Nephron (organoid): ENCODE results near the gene ABI2.

Experiments
- H3K27ac Mint-ChIP-seq, 3 experiments: 2 replicates each; pipeline ENCODE4 v1.8.0; 2020; ENCODE audit warnings: mixed read lengths in 3 of 3, mild to moderate bottlenecking in 2 of 3, moderate library complexity in 1 of 3
- H3K27me3 Mint-ChIP-seq: 2 replicates; pipeline ENCODE4 v1.8.0; 2021; ENCODE audit warnings: low read depth, mild to moderate bottlenecking, moderate library complexity, mixed read lengths
- H3K36me3 Mint-ChIP-seq: 2 replicates; pipeline ENCODE4 v1.8.0; 2020; ENCODE audit warnings: low read depth, mixed read lengths
- H3K4me1 Mint-ChIP-seq: 2 replicates; pipeline ENCODE4 v1.8.0; 2020; ENCODE audit warnings: mixed read lengths
- H3K4me3 Mint-ChIP-seq, 3 experiments: 2 replicates each; pipeline ENCODE4 v1.8.0; 2020; ENCODE audit warnings: mild to moderate bottlenecking in 3 of 3, mixed read lengths in 3 of 3, moderate library complexity in 2 of 3
- H3K9me3 Mint-ChIP-seq: 2 replicates; pipeline ENCODE4 v1.8.0; 2020; ENCODE audit warnings: mixed read lengths
- TF ChIP-seq, protein P1 (sequence below), 3 experiments: fragments of 200-600 bp; sonication (generic); IDR thresholded peaks; one replicate each; pipeline ENCODE4 v1.5.0; 2021; ENCODE audit warnings: antibody characterized with exemption in 3 of 3; ENCODE audit not compliant: unreplicated experiment in 3 of 3

The ABI2 gene

DNA sequence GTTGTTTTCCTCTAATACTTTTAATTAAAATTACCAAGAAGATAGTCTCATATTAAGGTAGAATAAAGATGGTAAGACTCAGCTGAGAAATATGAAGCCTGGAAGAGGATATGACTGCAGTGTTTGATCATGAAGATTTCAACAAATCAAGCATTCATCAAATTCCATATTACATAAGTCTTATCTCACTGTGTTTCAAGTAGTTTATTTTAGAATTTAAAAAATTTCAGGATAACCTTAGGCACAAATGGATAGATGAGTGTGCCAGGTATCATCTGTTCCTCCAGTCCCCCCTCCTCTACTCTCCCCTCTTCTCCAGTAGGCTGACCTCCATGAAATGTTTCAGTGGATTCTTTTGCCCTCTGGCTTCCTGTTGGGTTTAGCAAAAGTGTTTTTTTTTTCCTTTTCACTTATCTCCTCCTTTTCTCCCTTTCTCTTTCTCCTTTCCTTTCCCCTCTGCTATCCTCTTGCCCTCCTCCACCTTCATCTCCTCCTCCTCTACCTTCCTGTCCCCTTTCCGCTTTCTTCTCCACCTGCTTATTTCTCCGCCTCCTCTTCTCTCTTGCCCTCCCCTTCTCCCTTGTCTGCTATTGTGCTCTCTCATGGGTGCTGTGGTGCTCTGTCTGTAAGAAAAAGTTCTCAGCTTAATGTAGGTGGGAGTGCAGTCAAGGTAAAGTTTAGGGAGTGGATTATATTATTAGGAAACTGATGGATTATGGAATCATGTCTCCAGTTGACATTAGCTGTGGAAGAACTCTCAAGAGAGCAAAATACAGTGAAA is 72.8 kb downstream of the ABI2 start:
- Mint-ChIP-seq H3K36me3 (peaks cover 59% of the 10 kb centered on the region), H3K4me1 (no peaks in the 10 kb centered on the region), H3K9me3 (no peaks in the 10 kb centered on the region), H3K4me3 (no peak overlapping the region), H3K27me3 (no peaks in the 10 kb centered on the region), H3K27ac (no peak overlapping the region)
- TF ChIP-seq, protein P1, sequence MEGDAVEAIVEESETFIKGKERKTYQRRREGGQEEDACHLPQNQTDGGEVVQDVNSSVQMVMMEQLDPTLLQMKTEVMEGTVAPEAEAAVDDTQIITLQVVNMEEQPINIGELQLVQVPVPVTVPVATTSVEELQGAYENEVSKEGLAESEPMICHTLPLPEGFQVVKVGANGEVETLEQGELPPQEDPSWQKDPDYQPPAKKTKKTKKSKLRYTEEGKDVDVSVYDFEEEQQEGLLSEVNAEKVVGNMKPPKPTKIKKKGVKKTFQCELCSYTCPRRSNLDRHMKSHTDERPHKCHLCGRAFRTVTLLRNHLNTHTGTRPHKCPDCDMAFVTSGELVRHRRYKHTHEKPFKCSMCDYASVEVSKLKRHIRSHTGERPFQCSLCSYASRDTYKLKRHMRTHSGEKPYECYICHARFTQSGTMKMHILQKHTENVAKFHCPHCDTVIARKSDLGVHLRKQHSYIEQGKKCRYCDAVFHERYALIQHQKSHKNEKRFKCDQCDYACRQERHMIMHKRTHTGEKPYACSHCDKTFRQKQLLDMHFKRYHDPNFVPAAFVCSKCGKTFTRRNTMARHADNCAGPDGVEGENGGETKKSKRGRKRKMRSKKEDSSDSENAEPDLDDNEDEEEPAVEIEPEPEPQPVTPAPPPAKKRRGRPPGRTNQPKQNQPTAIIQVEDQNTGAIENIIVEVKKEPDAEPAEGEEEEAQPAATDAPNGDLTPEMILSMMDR (IDR thresholded peaks at IDR 0.05; ENCODE audit: unreplicated experiment in 3 of 3): no peak

DNA sequence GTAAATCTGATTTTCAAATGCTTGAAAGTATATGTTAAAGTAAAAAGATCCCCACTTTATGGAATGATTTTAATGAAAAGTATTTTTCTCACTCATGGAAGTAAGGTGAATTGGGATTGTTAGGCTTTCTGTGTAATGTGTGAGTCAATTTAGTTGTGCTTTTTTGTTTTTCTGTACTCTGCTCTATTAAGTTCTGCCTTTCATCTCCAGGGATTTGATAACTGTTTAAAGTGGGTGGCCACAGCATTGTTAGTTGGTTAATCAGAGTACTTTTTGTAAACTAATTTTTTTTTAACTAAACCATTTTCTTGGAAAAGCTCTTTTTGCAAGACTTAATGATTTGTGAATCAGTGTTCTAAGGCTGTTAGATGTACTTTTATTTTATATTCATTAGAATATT is 76.8 kb downstream of the ABI2 start:
- H3K27me3 Mint-ChIP-seq: no peaks in the 10 kb centered on the region
- peaks cover 71% of the 10 kb centered on the region for H3K36me3 Mint-ChIP-seq
- no peaks in the 10 kb centered on the region for H3K4me1 Mint-ChIP-seq
- H3K27ac Mint-ChIP-seq: no peak overlapping the region
- H3K4me3 Mint-ChIP-seq: no peak overlapping the region
- TF ChIP-seq, protein P1 (IDR thresholded peaks at IDR 0.05; ENCODE audit: unreplicated experiment in 3 of 3): no peak
- H3K9me3 Mint-ChIP-seq: no peaks in the 10 kb centered on the region

DNA sequence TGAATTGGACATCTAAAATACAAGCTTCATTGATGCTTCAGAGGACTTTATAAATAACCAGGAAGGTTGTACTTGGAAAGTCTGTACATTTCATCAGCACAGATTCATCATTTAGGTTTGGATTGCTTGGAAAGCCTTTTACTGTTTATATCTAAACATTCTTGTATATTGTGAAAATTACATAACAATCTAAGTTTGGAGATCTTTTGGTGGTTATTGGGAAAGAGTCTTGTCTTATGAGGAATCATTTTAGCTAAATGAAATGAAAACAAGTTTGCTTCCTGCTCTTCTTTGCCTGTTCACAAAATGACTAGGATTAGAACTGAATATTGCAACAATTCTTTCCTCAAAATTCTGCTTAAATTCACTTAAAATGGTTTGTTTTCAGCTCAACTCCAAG is 79.3 kb downstream of the ABI2 start:
- Mint-ChIP-seq H3K4me3 (no peak overlapping the region), H3K4me1 (no peaks in the 10 kb centered on the region), H3K27ac (no peak overlapping the region), H3K36me3 (peaks cover 79% of the 10 kb centered on the region), H3K27me3 (no peaks in the 10 kb centered on the region), H3K9me3 (no peaks in the 10 kb centered on the region)
- TF ChIP-seq, protein P1 (IDR thresholded peaks at IDR 0.05; ENCODE audit: unreplicated experiment in 3 of 3): no peak

DNA sequence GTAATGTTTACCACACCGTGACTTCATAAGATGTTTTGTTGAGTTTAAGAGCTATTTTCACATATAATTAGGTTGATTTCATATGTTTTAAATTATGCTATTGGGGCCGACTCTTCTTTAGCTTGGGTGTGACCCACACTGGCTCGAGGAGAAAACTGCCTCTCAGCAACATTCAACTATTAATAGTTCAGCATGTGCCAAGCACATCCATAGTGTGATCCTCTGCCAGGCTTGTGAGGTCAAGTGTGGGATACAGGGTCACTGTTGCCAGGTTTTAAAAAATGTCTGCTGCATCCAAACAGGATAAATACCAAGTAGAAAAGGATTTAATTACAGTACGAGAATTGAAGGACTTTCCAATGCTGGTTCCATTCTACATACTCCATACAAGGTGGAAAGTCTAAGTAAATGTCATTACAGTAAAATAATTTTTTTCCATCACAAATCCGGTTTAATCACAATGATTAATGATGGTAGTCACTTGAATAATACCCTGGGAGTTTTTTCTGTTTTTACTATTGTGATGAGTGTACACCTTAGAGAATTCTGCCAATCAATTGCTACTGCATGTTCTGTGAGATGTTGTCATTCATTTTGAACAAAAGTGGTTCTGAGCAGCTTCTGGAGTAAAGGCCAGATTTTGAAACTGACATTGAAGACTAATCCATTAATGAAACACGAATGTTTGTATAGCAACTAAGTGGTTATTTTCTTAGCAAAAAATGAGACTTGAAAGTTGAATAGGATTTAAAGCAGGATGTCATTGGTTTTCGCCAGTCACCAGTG is 84.5 kb downstream of the ABI2 start:
- peak overlapping the region in 1 of 3 experiments; percentile 34 for H3K27ac Mint-ChIP-seq
- H3K4me1 Mint-ChIP-seq: no peaks in the 10 kb centered on the region
- H3K27me3 Mint-ChIP-seq: no peaks in the 10 kb centered on the region
- H3K9me3 Mint-ChIP-seq: no peaks in the 10 kb centered on the region
- H3K36me3 Mint-ChIP-seq: peaks cover 75% of the 10 kb centered on the region
- no peak overlapping the region for H3K4me3 Mint-ChIP-seq
- TF ChIP-seq, protein P1 (IDR thresholded peaks at IDR 0.05; ENCODE audit: unreplicated experiment in 3 of 3): no peak

DNA sequence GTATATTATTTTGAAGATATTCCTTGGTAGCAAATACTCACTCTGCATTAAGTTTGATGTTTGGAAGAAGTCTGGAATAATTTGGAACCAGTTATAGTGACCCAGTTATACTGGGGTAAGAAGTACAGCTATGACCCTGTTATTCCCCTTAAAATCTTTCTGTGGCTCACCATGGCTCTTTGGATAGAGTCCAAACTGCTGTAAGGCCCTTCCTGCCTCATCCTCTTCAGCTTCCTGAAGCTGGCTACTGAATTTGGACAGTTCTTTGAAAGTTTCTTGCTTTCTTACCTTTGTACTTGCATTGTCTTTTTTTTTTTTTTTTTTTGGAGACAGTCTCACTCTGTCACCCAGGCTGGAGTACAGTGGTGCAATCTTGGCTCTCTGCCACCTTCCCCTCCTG is 85.6 kb downstream of the ABI2 start:
- H3K27me3 Mint-ChIP-seq: no peaks in the 10 kb centered on the region
- TF ChIP-seq, protein P1 (IDR thresholded peaks at IDR 0.05; ENCODE audit: unreplicated experiment in 3 of 3): no peak
- H3K4me1 Mint-ChIP-seq: no peaks in the 10 kb centered on the region
- H3K27ac Mint-ChIP-seq: no peak overlapping the region
- H3K36me3 Mint-ChIP-seq: peaks cover 79% of the 10 kb centered on the region
- H3K4me3 Mint-ChIP-seq: no peak overlapping the region
- peaks cover 4% of the 10 kb centered on the region for H3K9me3 Mint-ChIP-seq
